Measurements from ENCODE around the gene KRTAP1-5.
"Not testable (repeated sequence)": the region's sequence is repeated elsewhere in the genome, so short reads cannot be mapped to it uniquely, and the experiment has no call there.

Gene KRTAP1-5

GRCh38 chr17:41004397-41004796 lies 22.6 kb downstream of the KRTAP1-5 start:
- DNase-seq (ENCODE audit: low spot score), result no peak

- DNase-seq (ENCODE audit: low spot score), result no peak
Observed at GRCh38 chr17:41003926-41004325, 23.1 kb downstream of the KRTAP1-5 start.

- no peak for DNase-seq (ENCODE audit: low spot score)
Observed at GRCh38 chr17:41002814-41003213, 24.2 kb downstream of the KRTAP1-5 start.

- no peak for DNase-seq (ENCODE audit: low spot score)
Observed at GRCh38 chr17:41001795-41002194, 25.2 kb downstream of the KRTAP1-5 start.

GRCh38 chr17:40999563-40999962 lies 27.4 kb downstream of the KRTAP1-5 start, which contains the start of gene KRTAP3-2:
Gene KRTAP3-2 (minus strand): TSS chr17:40999906. CDS start chr17:40999853, 53 bp downstream.
- not testable (repeated sequence) for DNase-seq (ENCODE audit: low spot score)

GRCh38 chr17:40997361-40997760 lies 29.6 kb downstream of the KRTAP1-5 start:
- no peak for DNase-seq (ENCODE audit: low spot score)

- no peak for DNase-seq (ENCODE audit: low spot score)
Observed at GRCh38 chr17:40996829-40997228, 30.2 kb downstream of the KRTAP1-5 start.

GRCh38 chr17:40995116-40995515 lies 31.9 kb downstream of the KRTAP1-5 start:
- no peak for DNase-seq (ENCODE audit: low spot score)

- DNase-seq (ENCODE audit: low spot score), result no peak
Observed at GRCh38 chr17:40993839-40994238, 33.2 kb downstream of the KRTAP1-5 start, which contains the start of gene KRTAP3-3. Gene KRTAP3-3 (minus strand): TSS chr17:40994164. CDS start chr17:40994097, 67 bp downstream.

GRCh38 chr17:40993084-40993483 lies 33.9 kb downstream of the KRTAP1-5 start:
- no peak for DNase-seq (ENCODE audit: low spot score)

GRCh38 chr17:40992666-40993065 lies 34.3 kb downstream of the KRTAP1-5 start:
- no peak for DNase-seq (ENCODE audit: low spot score)

GRCh38 chr17:40986920-40987319 lies 40.1 kb downstream of the KRTAP1-5 start:
- no peak for DNase-seq (ENCODE audit: low spot score)

- DNase-seq (ENCODE audit: low spot score), result no peak
Observed at GRCh38 chr17:40984226-40984625, 42.8 kb downstream of the KRTAP1-5 start, which contains the start of gene KRT40. Gene KRT40 (minus strand): TSS chr17:40984326. CDS start chr17:40984273, 53 bp downstream.

- no peak for DNase-seq (ENCODE audit: low spot score)
Observed at GRCh38 chr17:40981115-40981514, 45.9 kb downstream of the KRTAP1-5 start.

- DNase-seq (ENCODE audit: low spot score), result peak; percentile 38
Observed at GRCh38 chr17:40980596-40980995, 46.4 kb downstream of the KRTAP1-5 start.

GRCh38 chr17:40980117-40980516 lies 46.9 kb downstream of the KRTAP1-5 start:
- DNase-seq (ENCODE audit: low spot score), result no peak

GRCh38 chr17:40978575-40979151 lies 48.3 kb downstream of the KRTAP1-5 start:
- no peak for DNase-seq (ENCODE audit: low spot score)

Measured in hepatic stellate cell (primary cell).